Fibroblast of peridontal ligament (primary cell): ENCODE measurements around the gene UNC45B.
"Not testable (repeated sequence)": the region's sequence is repeated elsewhere in the genome, so short reads cannot be mapped to it uniquely, and the experiment has no call there.

ENCODE experiments used
- DNase-seq: peaks from one replicate; pipeline ENCODE4 v3.0.0-alpha.2; 2010; ENCODE audit errors: extremely low read depth

UNC45B gene

DNA sequence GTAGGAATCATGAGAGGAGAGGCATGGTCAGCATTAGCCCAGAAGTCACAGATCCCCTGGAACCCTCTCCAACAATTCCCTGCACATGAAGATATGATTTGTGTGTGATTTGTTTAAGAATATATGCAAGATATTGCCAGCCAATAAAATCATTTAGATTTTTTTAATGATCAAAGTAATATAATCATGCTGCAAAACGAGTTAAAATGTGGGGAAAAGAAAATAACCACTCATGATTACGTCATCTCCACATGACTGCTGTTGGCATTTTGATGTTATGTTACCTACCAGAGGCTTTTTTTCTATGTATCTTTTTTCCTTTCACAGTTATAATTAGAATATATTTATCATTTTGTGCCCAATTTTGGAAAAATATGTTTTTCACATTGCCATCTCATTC, 24.2 kb downstream of the UNC45B start:
- peak; percentile 59 for DNase-seq

DNA sequence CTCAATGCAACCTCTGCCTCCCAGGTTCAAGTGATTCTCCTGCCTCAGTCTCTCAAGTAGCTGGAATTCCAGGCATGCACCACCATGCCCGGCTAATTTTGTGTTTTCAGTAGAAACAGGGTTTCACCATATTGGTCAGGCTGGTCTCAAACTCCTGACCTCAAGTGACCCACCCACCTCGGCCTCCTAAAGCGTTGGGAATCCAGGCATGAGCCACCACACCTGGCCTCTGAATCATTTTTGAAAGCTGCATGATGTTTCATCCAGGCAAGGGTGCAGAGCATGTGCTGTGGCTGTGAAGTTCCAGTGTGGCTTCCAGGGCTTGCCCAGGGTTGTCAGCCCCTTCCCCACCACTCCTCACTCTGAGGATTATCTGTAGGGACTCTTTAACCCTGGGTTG, 24.7 kb downstream of the UNC45B start:
- DNase-seq = not testable (repeated sequence)

GRCh38 chr17:35174835-35175334, 27.3 kb downstream of the UNC45B start:
- DNase-seq = no peak

DNA sequence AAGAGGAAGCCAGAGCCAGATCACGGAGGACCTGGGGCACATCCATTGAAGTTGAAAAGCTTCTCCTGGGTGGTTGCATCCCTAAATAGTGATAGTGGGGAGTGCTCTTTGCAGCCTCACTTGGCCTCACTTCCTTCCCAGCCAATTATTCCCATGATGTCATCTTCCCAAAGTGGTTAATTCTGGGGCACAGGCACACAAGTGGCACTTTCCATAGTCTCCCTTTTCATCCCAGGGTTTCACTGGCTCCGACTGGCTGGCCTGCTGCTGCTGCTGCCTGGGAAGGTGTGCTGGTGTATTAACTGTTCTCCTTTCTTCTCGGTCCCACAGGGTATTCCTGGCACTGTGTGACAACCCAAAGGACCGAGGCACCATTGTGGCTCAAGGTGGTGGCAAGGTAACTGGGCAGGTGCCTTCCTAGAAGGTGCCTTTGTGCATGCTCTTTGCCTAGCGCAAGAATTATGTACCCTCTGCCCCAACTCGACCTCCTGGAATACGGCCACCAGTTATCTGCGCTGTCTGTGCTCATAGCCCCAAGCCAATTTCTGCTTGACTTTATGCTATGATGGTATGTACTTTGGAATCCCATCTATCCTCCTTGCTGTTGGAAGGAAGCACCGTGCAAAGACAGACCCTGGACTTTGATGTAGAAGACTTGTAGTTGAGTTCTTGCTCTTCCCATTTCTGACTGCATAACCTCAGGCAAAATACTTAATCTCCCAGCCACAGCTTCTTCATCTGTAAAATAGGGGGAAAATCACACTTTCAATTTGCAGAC, 28.2 kb downstream of the UNC45B start:
- DNase-seq = no peak

DNA sequence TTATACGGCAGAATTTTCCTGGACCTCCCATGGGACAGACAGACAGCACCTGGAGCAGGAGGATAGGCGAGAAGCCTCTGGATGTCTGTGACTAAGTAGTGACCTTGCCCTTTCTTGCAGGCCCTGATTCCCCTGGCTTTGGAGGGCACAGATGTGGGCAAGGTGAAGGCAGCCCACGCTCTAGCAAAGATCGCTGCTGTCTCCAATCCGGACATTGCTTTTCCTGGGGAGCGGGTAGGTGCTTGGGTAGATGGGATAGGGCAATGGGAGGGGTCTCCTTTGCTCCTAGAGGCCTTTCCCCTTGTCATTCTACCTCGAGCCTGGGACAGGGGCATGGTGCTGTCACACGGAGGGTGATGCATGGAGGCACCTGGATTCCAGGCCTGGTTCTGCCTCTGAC, 29.3 kb downstream of the UNC45B start:
- DNase-seq = no peak

GRCh38 chr17:35179379-35179778, 31.8 kb downstream of the UNC45B start:
- not testable (repeated sequence) for DNase-seq

DNA sequence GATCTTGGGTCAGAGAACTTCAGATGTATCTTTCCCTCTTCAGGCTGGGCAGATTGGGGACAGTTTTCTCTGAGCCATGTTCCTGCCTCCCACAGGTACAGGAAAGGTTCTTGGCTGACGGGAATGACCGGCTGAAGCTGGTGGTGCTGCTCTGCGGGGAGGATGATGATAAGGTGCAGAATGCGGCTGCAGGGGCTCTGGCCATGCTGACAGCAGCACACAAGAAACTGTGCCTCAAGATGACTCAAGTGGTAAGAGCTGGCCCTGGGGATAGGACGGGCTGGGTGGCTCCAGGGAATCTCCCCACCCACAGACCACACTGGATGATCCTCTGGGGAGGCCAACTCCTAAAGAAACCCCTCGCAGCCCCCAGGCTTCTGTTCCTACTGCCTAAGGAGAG, 35.7 kb downstream of the UNC45B start:
- no peak for DNase-seq

DNA sequence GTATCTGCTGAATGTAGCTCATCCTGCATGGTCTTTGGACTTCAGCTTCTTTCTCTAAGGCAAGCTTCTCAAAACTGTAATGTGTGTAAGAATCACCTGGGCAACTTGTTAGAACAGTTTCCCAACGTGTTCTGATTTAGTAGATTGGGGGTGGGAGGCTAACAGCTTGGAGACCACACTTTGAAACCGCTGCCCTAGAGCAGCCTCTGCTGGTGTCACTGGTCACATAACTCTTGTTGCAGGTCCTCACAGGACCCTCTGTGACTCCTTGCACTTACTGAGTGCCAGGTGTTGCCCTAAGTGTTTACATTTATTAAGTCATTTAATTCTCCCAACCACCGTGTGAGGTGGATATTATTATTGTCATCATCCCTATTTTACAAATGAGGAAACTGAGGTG, 36.7 kb downstream of the UNC45B start:
- DNase-seq = no peak

GRCh38 chr17:35185849-35186248, 38.2 kb downstream of the UNC45B start:
- no peak for DNase-seq

DNA sequence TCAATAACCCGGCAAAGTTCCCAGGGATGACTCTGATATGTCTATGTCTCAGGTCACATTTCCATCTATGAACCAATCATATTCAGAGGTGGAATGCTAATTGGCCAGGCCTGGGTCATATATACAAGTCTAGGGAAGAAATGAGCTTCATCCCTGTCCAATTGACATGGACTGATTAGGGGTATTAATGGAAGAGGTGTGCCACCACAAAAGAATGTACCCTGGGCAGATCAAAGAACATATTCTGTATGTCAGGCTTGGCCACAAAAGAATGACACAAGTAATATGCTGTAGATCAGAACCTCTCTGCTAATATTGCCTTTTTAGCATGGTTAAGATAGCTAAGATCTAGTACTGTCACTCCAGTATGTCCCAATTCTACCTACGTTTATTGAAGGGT, 39.9 kb downstream of the UNC45B start:
- DNase-seq = no peak

GRCh38 chr17:35188111-35188510, 40.5 kb downstream of the UNC45B start:
- peak; percentile 4 for DNase-seq

GRCh38 chr17:35189291-35189690, 41.7 kb downstream of the UNC45B start:
- peak; percentile 34 for DNase-seq

GRCh38 chr17:35191001-35191695, 43.5 kb downstream of the UNC45B start:
- peak; percentile 6 for DNase-seq

DNA sequence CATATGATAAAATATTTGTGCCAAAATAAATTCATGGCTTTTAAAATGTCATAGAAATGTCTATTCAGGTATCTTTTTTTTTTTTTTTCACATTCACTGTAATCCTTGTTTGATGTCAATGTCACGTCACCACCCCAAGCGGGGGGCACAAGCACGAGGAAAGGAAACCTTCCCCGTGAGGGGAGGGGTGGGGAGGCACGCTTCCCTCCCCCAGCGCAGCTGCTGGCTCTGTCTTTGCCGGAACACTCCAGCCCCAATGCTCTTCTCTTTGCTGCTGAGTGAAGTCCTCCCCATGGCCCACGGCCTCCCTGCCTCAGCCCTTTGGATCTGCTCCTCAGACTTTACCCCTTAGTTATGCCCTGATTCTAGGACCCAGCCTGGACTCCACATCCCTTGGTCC, 45.1 kb downstream of the UNC45B start:
- DNase-seq = no peak

DNA sequence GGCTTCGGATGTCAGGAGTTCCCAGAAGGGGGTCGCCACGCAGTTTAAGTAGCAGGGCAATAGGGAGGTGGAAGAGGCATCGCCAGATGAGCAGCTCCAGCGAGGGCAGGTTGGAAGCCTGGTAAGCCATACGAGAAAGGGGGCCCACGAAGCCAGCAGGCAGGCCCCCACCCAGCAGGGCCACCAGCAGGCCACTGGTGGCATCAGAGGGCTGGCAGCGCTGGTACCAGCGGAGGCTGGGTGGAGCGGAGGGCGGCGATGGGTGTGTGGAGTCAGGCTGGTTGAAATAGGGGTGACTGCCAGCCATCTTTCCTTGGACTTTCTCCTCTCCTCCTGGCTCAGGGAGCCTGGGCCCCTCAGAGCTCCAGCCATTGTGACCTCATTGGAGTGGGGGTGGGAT, 46.4 kb downstream of the UNC45B start, which contains the start of gene SLC35G3:
Gene SLC35G3 (minus strand): TSS at position 393 of the 400 bp plus-strand sequence. CDS start 86 bp downstream, at position 307.
- not testable (repeated sequence) for DNase-seq

- not testable (repeated sequence) for DNase-seq
These were observed 47.4 kb downstream of the UNC45B start for GRCh38 chr17:35195062-35195461.

DNA sequence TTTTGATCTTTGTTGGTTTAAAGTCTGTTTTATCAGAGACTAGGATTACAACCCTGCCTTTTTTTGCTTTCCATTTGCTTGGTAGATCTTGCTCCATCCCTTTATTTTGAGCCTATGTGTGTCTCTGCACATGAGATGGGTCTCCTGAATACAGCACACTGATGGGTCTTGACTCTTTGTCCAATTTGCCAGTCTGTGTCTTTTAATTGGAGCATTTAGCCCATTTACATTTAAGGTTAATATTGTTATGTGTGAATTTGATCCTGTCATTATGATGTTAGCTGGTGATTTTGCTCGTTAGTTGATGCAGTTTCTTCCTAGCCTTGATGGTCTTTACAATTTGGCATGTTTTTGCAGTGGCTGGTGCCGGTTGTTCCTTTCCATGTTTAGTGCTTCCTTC, 55.0 kb downstream of the UNC45B start:
- not testable (repeated sequence) for DNase-seq

DNA sequence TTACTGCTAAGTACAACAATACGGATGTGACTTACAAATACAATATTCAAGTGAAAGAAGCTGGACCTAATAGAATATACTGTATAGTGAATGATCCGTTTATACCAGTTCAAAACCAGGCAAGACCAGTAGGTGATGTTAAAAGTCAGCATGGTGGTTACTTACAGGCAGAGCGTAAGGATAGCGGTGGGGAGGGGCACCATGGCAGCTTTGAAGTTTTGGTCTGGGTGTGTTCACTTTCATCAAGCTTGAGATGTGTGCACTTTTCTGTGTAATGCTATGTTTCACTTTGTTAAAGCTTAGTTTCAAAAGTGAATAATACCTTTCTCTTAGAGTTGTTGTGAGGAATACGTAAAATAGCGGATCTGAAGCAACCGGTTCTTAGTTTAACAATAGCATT, 63.1 kb downstream of the UNC45B start:
- DNase-seq = no peak

DNA sequence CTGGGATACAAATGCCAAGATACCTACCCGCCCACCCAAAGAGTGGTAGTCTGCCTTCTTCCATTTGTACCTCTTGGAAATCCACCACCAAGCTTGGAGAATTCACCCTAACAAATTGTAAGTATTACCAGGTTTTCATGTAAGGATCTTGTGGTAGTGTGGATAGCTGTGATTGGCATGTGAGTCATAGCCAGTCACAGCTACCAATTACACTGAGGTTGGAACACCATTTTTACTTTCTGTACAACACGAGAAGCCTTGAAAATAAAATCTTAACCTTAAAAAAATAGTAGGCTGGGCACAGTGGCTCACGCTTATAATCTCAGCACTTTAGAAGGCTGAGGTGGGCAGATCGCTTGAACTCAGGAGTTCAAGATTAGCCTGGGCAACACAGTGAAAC, 65.1 kb downstream of the UNC45B start:
- no peak for DNase-seq

- DNase-seq = no peak
These were observed 65.9 kb downstream of the UNC45B start for GRCh38 chr17:35213412-35213940.

- no peak for DNase-seq
These were observed 66.6 kb downstream of the UNC45B start for GRCh38 chr17:35214192-35214591.

GRCh38 chr17:35214631-35215273, 67.1 kb downstream of the UNC45B start:
- DNase-seq = no peak
